Activated T-cell treated with anti-CD3 and anti-CD28 coated beads, Interleukin-2, amount 50 U/mL, for 24 hours (primary cell): Measurements from ENCODE around the gene MYO9B.
A peak's percentile ranks its signal among the peaks of the same experiment; 100 is the strongest.

ENCODE experiments used
- DNase-seq: peaks from one replicate; pipeline ENCODE4 v3.0.0-alpha.2; 2020
- H3K27ac Mint-ChIP-seq: 2 replicates; pipeline ENCODE4 v1.8.0; 2020; ENCODE audit warnings: mild to moderate bottlenecking, mixed read lengths
- H3K27me3 Mint-ChIP-seq: 2 replicates; pipeline ENCODE4 v1.8.0; 2020; ENCODE audit warnings: mixed read lengths
- H3K36me3 Mint-ChIP-seq: 2 replicates; pipeline ENCODE4 v1.8.0; 2020; ENCODE audit warnings: low read depth, mixed read lengths
- H3K4me1 Mint-ChIP-seq: 2 replicates; pipeline ENCODE4 v1.8.0; 2020; ENCODE audit warnings: low read depth, mixed read lengths
- H3K4me3 Mint-ChIP-seq: 2 replicates; pipeline ENCODE4 v1.8.0; 2020; ENCODE audit warnings: mild to moderate bottlenecking, moderate library complexity, mixed read lengths
- H3K9me3 Mint-ChIP-seq: 2 replicates; pipeline ENCODE4 v1.8.0; 2020; ENCODE audit warnings: mixed read lengths

MYO9B gene

DNA sequence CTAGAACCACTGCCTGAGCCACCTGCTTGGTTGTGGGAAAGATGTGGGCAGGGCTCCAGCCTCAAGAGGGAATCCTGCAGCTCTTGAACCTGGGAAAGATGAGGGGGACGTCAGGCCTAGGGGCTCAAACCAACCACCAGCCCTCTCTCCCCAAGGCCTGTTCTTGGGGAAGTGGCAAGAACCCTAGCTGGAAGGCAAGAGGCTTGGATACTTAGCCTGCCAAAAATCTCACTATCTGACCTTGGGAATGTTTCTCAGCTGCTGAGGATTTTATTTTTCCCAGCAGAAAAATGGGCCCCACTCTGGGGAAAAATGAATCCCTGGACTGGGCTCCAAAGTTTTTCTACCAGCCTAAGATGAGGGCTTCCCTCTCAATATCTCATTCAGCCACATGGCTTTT, 184.4 kb downstream of the MYO9B start:
- Mint-ChIP-seq H3K27ac (no peak overlapping the region), H3K9me3 (no peaks in the 10 kb centered on the region), H3K36me3 (no peaks in the 10 kb centered on the region), H3K27me3 (no peaks in the 10 kb centered on the region), H3K4me1 (peaks cover 9% of the 10 kb centered on the region), H3K4me3 (no peak overlapping the region)
- DNase-seq: no peak

DNA sequence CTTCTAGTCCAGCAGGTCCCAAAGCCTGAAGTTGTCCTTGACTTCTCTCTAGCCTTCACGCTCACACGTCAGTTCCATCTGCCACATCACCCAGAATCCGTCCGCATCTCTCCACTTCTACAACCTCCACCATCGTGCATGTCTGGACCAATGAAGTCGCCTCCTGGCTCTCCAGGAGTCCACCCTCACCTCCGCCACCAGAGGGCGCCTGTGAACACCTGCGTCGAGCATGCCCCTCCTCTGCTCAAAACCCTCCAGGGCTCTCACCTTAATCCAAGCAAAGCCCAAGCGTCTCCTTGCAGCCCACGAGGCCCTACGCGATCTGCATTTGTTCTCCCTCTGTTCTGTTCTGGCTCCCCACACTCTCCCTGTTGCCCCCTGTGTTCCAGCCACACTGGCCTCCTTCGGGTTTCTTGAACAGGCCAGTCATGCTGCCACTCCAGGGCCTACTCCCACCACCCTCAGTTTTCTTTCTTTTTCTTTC, 185.3 kb downstream of the MYO9B start:
- peak; percentile 93 for DNase-seq
- Mint-ChIP-seq H3K4me1 (peaks cover 9% of the 10 kb centered on the region), H3K4me3 (no peak overlapping the region), H3K27me3 (no peaks in the 10 kb centered on the region), H3K27ac (no peak overlapping the region), H3K36me3 (no peaks in the 10 kb centered on the region), H3K9me3 (no peaks in the 10 kb centered on the region)

DNA sequence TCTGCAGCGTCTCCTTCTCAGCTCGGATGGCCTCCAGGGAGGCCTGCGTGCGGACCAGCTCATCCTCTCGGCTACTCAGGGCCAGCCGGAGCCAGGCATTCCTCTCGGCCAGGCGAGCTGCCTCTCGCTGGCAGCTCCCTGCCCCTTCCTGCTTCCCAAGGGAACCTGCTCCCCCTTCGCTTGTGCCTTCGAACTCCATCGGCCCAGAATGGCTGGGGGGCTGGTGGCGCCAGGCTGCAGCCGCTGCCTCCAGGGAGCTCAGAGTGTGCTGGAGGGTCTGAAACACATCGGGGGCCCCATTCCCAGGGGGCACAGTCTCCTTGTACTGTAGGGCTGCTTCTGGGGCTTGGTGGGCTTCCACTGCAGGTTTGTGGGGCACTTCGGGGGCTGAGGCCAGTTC, 187.0 kb downstream of the MYO9B start:
- H3K4me3 Mint-ChIP-seq: no peak overlapping the region
- no peak overlapping the region for H3K27ac Mint-ChIP-seq
- H3K9me3 Mint-ChIP-seq: no peaks in the 10 kb centered on the region
- DNase-seq: no peak
- peaks cover 3% of the 10 kb centered on the region for H3K36me3 Mint-ChIP-seq
- H3K27me3 Mint-ChIP-seq: no peaks in the 10 kb centered on the region
- H3K4me1 Mint-ChIP-seq: peaks cover 17% of the 10 kb centered on the region
